Activated B cell treated with CpG ODN at 0.5 μM for 24 hours (primary cell): ENCODE measurements around the gene SLC22A5. TPM values are rescaled to one million over a fixed set of nuclear protein-coding genes. Genes with fewer than 3 reads are reported as not detected.

ENCODE experiments used
- ATAC-seq: fragments of 200-7000 bp; cut with Tn5 transposase; one replicate; pipeline ENCODE4 v1.10.0; 2021; ENCODE audit warnings: low read depth, mild to moderate bottlenecking, moderate library complexity
- CTCF ChIA-PET: fragments of 350-600 bp; sonication (Branson Sonifier 250); formaldehyde crosslinking; loops from one replicate; lab custom pipeline; 2021; ENCODE audit warnings: antibody characterized with exemption; lab: Charles Lee
- POLR2A ChIA-PET: fragments of 350-600 bp; sonication (Branson Sonifier 250); formaldehyde crosslinking; loops from one replicate; lab custom pipeline; 2021; ENCODE audit warnings: antibody characterized with exemption; lab: Charles Lee
- DNase-seq: peaks from one replicate; pipeline ENCODE4 v3.0.0; 2022
- H3K27ac Mint-ChIP-seq: one replicate; pipeline ENCODE4 v1.8.0; 2020; ENCODE audit warnings: mixed read lengths
- H3K27me3 Mint-ChIP-seq: one replicate; pipeline ENCODE4 v1.8.0; 2021; ENCODE audit warnings: mixed read lengths
- H3K36me3 Mint-ChIP-seq: one replicate; pipeline ENCODE4 v1.8.0; 2021; ENCODE audit warnings: low read depth, mixed read lengths
- H3K4me1 Mint-ChIP-seq: one replicate; pipeline ENCODE4 v1.8.0; 2021; ENCODE audit warnings: mixed read lengths
- H3K4me3 Mint-ChIP-seq: one replicate; pipeline ENCODE4 v1.8.0; 2020; ENCODE audit warnings: mild to moderate bottlenecking, mixed read lengths
- H3K9me3 Mint-ChIP-seq: one replicate; pipeline ENCODE4 v1.8.0; 2020; ENCODE audit warnings: mixed read lengths
- CTCF ChIP-seq: fragments of 200-600 bp; IDR thresholded peaks from one replicate; pipeline ENCODE4 v1.8.0; 2022; ENCODE audit warnings: antibody characterized with exemption, mild to moderate bottlenecking
- intact Hi-C: fragments of 100-400 bp; cut with micrococcal nuclease; formaldehyde crosslinking; loops from one replicate; pipeline ENCODE4 v1.15.1; 2024
- total RNA-seq: library from RNA; stranded (reverse); gene quantifications from 2 replicates; pipeline ENCODE4 v1.2.3, GENCODE V29; 2022

SLC22A5 gene
- total RNA-seq, 1 donor from 2014 or later: 6.6 TPM

DNA sequence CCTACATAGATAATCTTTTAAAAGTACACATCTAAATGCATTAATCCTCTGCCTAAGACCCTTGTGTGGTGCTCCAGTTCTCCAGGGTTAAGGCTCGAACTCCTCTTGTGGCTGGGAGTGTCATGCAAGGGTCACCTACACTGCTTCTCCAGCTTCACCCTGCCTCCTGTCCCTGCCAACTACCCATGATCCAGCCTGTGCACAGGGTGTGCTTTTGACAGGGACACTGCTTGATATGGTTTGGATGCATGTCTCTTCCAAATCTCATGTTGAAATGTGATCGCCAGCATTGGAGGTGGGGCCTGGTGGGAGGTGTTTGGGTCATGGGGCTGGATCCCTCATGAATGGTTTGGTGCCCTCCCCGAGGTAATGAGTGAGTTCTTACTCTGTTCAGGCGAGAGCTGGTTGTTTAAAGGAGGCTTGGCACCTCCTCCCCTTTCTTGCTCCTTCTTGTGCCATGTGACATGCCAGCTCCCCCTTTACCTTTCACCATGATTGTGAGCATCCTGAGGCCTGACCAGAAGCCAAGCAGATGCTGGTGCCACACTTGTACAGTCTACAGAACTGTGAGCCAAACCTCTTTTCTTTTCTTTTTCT, 48.5 kb downstream of the SLC22A5 start:
- peak overlapping the region; percentile 70 for H3K27ac Mint-ChIP-seq
- H3K4me3 Mint-ChIP-seq: no peak overlapping the region
- DNase-seq (no peak), ATAC-seq (no peak)
- CTCF ChIA-PET: interaction anchor here (1.5 to 3.1 kb wide), 2 partner anchors 72 to 78 kb away, joined by 5 to 22 read pairs; partner anchors contain the start of gene IRF1
- POLR2A ChIA-PET: interaction anchor here (0.7 to 7.9 kb wide), 7 partner anchors 8 to 83 kb away, joined by 3 to 246 read pairs (median 6); partner anchors contain the start of gene IRF1
- H3K4me1 Mint-ChIP-seq: peaks cover 96% of the 10 kb centered on the region
- intact Hi-C loops: no loop called here
- no peaks in the 10 kb centered on the region for H3K27me3 Mint-ChIP-seq
- H3K9me3 Mint-ChIP-seq: no peaks in the 10 kb centered on the region
- no peak for TF ChIP-seq CTCF
- peaks cover 22% of the 10 kb centered on the region for H3K36me3 Mint-ChIP-seq

GRCh38 chr5:132418881-132419280, 49.4 kb downstream of the SLC22A5 start:
- no peak overlapping the region for H3K4me3 Mint-ChIP-seq
- H3K36me3 Mint-ChIP-seq: peaks cover 24% of the 10 kb centered on the region
- DNase-seq (no peak), ATAC-seq (no peak)
- peak overlapping the region; percentile 90 for H3K27ac Mint-ChIP-seq
- no peaks in the 10 kb centered on the region for H3K9me3 Mint-ChIP-seq
- H3K4me1 Mint-ChIP-seq: peaks cover 96% of the 10 kb centered on the region
- H3K27me3 Mint-ChIP-seq: no peaks in the 10 kb centered on the region
- intact Hi-C loops: loop anchor here (1.0 kb wide), 4 partner anchors 8 to 82 kb away; partner anchors contain the start of gene IRF1
- ChIA-PET CTCF (interaction anchor here (1.0 to 3.1 kb wide), 2 partner anchors 71 to 77 kb away, joined by 3 to 22 read pairs; partner anchors contain the start of gene IRF1), POLR2A (interaction anchor here (0.6 to 7.9 kb wide), 6 partner anchors 8 to 77 kb away, joined by 3 to 246 read pairs (median 4); partner anchors contain the start of gene IRF1)
- no peak for TF ChIP-seq CTCF

- peak overlapping the region; percentile 90 for H3K27ac Mint-ChIP-seq
- H3K4me1 Mint-ChIP-seq: peaks cover 97% of the 10 kb centered on the region
- CTCF ChIA-PET: interaction anchor here (0.8 to 3.1 kb wide), 22 partner anchors 9 to 401 kb away, joined by 3 to 39 read pairs (median 6); partner anchors contain the start of gene IRF1
- peak; percentile 62 for DNase-seq
- ATAC-seq: peak; percentile 35
- peak overlapping the region; percentile 82 for H3K4me3 Mint-ChIP-seq
- H3K27me3 Mint-ChIP-seq: no peaks in the 10 kb centered on the region
- no peaks in the 10 kb centered on the region for H3K9me3 Mint-ChIP-seq
- peak; percentile 51 for TF ChIP-seq CTCF
- POLR2A ChIA-PET: interaction anchor here (0.6 to 7.9 kb wide), 20 partner anchors 8 to 81 kb away, joined by 3 to 246 read pairs (median 6); partner anchors contain the start of gene IRF1
- H3K36me3 Mint-ChIP-seq: peaks cover 26% of the 10 kb centered on the region
- intact Hi-C loops: loop anchor here (1.0 to 10.0 kb wide), 8 partner anchors 8 to 1515 kb away; partner anchors contain the start of gene IRF1
Measured at GRCh38 chr5:132419502-132420468, 50.3 kb downstream of the SLC22A5 start.

GRCh38 chr5:132420706-132421272, 51.3 kb downstream of the SLC22A5 start:
- Mint-ChIP-seq H3K4me3 (peak overlapping the region; percentile 82), H3K9me3 (no peaks in the 10 kb centered on the region), H3K27ac (peak overlapping the region; percentile 90), H3K27me3 (no peaks in the 10 kb centered on the region), H3K4me1 (peaks cover 98% of the 10 kb centered on the region), H3K36me3 (peaks cover 26% of the 10 kb centered on the region)
- intact Hi-C loops: loop anchor here (1.0 to 10.0 kb wide), 5 partner anchors 16 to 1514 kb away; no protein-coding TSS in a partner anchor
- ChIA-PET POLR2A (interaction anchor here (0.6 to 7.9 kb wide), 20 partner anchors 9 to 80 kb away, joined by 3 to 246 read pairs (median 6); partner anchors contain the start of gene IRF1), CTCF (interaction anchor here (0.8 to 1.7 kb wide), 20 partner anchors 10 to 400 kb away, joined by 3 to 39 read pairs (median 6); partner anchors contain the start of gene IRF1)
- no peak for TF ChIP-seq CTCF
- no peak for DNase-seq
- peak; percentile 67 for ATAC-seq
